ENCODE results near the gene FHDC1. TPM values are rescaled to one million over a fixed set of nuclear protein-coding genes. Genes with fewer than 3 reads are reported as not detected.
"Not testable (repeated sequence)": the region's sequence is repeated elsewhere in the genome, so short reads cannot be mapped to it uniquely, and the experiment has no call there.

FHDC1 gene
- 5.7 TPM for total RNA-seq

- DNase-seq (ENCODE audit: low spot score in 2 of 2) (peak in 1 of 2 donors; percentile 67), FAIRE-seq (no peak)
These were observed at the start of gene FHDC1 for GRCh38 chr4:152935631-152936445. TSS of gene FHDC1 (plus strand) at chr4:152936323. CDS start at chr4:152943058, 6,735 bp downstream.

GRCh38 chr4:152887981-152888380, 48.1 kb upstream of the FHDC1 start:
- FAIRE-seq (no peak), DNase-seq (ENCODE audit: low spot score in 2 of 2) (no peak)

- FAIRE-seq = no peak
- DNase-seq (ENCODE audit: low spot score in 2 of 2) = no peak
These were observed 43.1 kb upstream of the FHDC1 start for GRCh38 chr4:152892974-152893373.

- DNase-seq (ENCODE audit: low spot score in 2 of 2) (no peak), FAIRE-seq (no peak)
These were observed 41.5 kb upstream of the FHDC1 start for GRCh38 chr4:152894673-152895072.

- FAIRE-seq = no peak
- DNase-seq (ENCODE audit: low spot score in 2 of 2) = no peak
These were observed 39.3 kb upstream of the FHDC1 start for GRCh38 chr4:152896811-152897210.

- not testable (repeated sequence) for FAIRE-seq
These were observed 38.0 kb upstream of the FHDC1 start for GRCh38 chr4:152898133-152898532.

GRCh38 chr4:152898606-152899005, 37.5 kb upstream of the FHDC1 start:
- DNase-seq (ENCODE audit: low spot score in 2 of 2) = no peak
- FAIRE-seq = no peak

More at GRCh38 chr4:152898133-152898532, 38.0 kb upstream of the FHDC1 start:
- DNase-seq (ENCODE audit: low spot score in 2 of 2) = not testable (repeated sequence)

- no peak for FAIRE-seq
- DNase-seq (ENCODE audit: low spot score in 2 of 2) = no peak
These were observed 35.7 kb upstream of the FHDC1 start for GRCh38 chr4:152900395-152900794.

GRCh38 chr4:152901205-152901604, 34.9 kb upstream of the FHDC1 start:
- peak; percentile 72 for FAIRE-seq
- DNase-seq (ENCODE audit: low spot score in 2 of 2) = no peak

- FAIRE-seq = no peak
These were observed 32.5 kb upstream of the FHDC1 start for GRCh38 chr4:152903658-152904057.

GRCh38 chr4:152909901-152910300, 26.2 kb upstream of the FHDC1 start:
- FAIRE-seq (no peak), DNase-seq (ENCODE audit: low spot score in 2 of 2) (no peak)

More at GRCh38 chr4:152903658-152904057, 32.5 kb upstream of the FHDC1 start:
- no peak for DNase-seq (ENCODE audit: low spot score in 2 of 2)

GRCh38 chr4:152910521-152910920, 25.6 kb upstream of the FHDC1 start:
- FAIRE-seq = no peak
- DNase-seq (ENCODE audit: low spot score in 2 of 2) = no peak

GRCh38 chr4:152917543-152918395, 18.4 kb upstream of the FHDC1 start:
- no peak for FAIRE-seq
- DNase-seq (ENCODE audit: low spot score in 2 of 2) = no peak

GRCh38 chr4:152919826-152920225, 16.3 kb upstream of the FHDC1 start:
- FAIRE-seq (no peak), DNase-seq (ENCODE audit: low spot score in 2 of 2) (no peak)

- FAIRE-seq = no peak
- no peak for DNase-seq (ENCODE audit: low spot score in 2 of 2)
These were observed 15.4 kb upstream of the FHDC1 start for GRCh38 chr4:152920768-152921167.

- no peak for DNase-seq (ENCODE audit: low spot score in 2 of 2)
- FAIRE-seq = no peak
These were observed 14.8 kb upstream of the FHDC1 start for GRCh38 chr4:152921284-152921683.

- FAIRE-seq (no peak), DNase-seq (ENCODE audit: low spot score in 2 of 2) (no peak)
These were observed 10.3 kb upstream of the FHDC1 start for GRCh38 chr4:152925851-152926250.

- no peak for FAIRE-seq
- DNase-seq (ENCODE audit: low spot score in 2 of 2) = no peak
These were observed 9.2 kb upstream of the FHDC1 start for GRCh38 chr4:152926959-152927358.

- DNase-seq (ENCODE audit: low spot score in 2 of 2) (no peak), FAIRE-seq (no peak)
These were observed 8.4 kb upstream of the FHDC1 start for GRCh38 chr4:152927737-152928136.

GRCh38 chr4:152928286-152928685, 7.8 kb upstream of the FHDC1 start:
- FAIRE-seq = no peak

GRCh38 chr4:152929888-152930287, 6.2 kb upstream of the FHDC1 start:
- FAIRE-seq (no peak), DNase-seq (ENCODE audit: low spot score in 2 of 2) (no peak)

More at GRCh38 chr4:152928286-152928685, 7.8 kb upstream of the FHDC1 start:
- DNase-seq (ENCODE audit: low spot score in 2 of 2) = no peak
